GM21717 (cell line): Measurements from ENCODE around the gene KLK2.
"Not testable (repeated sequence)": the region's sequence is repeated elsewhere in the genome, so short reads cannot be mapped to it uniquely, and the experiment has no call there.

Source experiments
- ATAC-seq: cut with Tn5 transposase; IDR thresholded peaks from one replicate; pipeline ENCODE4 v1.9.1; 2021; ENCODE audit warnings: mild to moderate bottlenecking, moderate library complexity; ENCODE audit not compliant: unreplicated experiment

The KLK2 gene

DNA sequence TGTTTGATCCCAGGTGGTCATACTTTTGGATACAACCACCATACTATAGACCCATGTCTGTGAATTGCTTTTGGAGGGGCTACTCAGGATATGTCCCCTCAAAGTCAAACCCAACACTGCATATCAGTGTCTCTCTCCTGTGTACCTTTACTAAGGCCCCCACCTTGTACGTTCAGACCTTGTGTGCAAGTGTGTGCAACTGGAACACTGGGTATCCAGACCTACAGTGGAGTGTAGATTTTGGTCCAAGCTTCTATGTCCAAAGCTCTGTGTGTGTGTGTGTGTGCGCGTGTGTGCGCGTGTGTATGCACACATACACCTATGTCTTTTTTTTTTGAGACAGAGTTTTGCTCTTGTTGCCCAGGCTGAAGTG lies 18.0 kb downstream of the KLK2 start:
- no peak for ATAC-seq

DNA sequence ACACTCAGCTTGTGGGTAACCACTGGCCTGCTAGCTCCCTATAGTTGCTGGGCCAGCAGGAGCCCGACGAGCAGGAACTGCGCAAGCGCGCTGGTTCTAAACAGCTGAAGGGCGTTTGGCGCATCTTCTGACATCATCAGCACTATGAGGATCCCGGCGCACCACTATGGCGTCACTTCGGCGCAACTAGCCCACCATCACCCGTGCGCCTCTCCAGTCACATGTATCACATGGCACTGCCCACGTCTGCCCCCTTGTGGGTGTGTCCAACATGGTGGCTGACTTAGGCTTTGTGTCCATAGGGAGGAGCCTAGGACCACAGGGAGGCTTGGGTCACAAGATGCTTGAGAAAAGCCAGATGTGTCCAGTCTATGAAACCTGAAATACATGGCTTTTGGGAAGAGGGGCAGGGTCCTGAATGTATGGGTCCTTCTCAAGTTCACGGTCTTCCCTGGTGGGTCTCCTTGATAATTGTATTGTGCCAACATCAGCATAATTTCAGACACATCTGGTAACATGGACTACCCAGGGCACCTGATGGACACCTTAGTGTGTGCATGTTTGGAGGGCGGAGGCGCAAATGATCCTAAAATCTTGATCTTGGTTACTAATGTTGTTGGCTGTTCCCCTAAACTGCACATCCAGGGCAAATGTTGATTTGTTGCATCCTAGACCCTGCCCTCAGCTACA lies 20.0 kb downstream of the KLK2 start:
- ATAC-seq = no peak

DNA sequence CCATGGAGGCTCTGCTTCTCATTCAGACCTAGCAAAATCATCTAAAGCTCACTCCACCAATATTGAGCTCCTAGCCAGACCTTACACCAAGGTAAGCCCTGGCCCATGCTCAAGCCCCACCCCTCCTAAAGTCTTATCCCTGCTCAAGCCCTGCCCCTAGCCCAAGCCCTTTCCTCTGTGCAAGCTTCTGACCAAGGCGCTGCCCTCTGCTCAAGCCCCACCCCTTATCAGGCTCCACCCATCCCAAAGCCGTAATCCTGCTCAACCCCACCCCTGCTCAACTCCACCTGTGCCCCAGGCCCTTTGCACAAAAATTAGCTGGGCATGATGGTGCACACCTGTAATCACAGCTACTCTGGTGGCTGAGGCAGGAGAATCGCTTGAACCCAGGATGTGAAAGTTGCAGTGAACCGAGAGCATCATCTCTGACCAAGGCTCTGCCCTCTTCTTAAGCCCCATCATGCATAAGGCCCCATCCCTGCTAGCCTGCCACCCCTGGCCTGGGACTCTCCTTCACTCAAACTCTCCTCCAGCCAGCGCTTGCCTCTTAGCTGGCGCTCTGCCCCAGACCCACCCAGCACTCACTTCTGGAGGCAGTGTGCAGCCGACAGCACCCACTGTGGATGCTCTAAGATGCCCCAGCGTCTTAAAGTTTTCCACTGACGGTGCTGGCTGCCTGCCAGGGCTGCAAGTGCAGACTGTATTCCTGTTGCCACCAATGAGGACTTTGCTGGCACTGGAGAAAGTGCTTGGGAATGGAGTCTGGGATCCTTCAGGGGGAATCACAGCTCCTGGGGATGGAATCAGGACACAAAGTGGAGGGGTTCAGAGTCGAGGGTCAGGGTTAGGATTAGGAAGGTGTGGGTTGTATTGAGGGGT lies 21.5 kb downstream of the KLK2 start:
- no peak for ATAC-seq

DNA sequence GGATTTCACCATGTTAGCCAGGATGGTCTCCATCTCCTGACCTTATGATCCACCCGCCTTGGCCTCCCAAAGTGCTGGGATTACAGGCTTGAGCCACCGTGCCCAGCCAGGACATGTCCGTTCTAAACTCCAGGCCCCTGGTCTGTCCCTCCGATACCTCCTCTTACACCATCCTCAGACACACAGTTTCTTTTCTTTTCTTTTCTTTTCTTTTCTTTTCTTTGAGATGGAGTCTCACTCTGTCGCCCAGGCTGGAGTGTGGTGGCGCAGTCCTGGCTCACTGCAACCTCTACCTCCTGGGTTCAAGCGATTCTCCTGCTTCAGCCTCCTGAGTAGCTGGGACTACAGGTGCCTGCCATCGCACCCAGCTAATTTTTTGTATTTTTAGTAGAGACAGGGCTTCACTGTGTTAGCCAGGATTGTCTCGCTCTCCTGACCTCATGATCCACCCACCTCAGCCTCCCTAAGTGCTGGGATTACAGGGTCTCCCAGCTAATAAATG lies 22.9 kb downstream of the KLK2 start:
- not testable (repeated sequence) for ATAC-seq

- peak; percentile 69 for ATAC-seq
Observed at GRCh38 chr19:50896591-50897190, 23.5 kb downstream of the KLK2 start.

DNA sequence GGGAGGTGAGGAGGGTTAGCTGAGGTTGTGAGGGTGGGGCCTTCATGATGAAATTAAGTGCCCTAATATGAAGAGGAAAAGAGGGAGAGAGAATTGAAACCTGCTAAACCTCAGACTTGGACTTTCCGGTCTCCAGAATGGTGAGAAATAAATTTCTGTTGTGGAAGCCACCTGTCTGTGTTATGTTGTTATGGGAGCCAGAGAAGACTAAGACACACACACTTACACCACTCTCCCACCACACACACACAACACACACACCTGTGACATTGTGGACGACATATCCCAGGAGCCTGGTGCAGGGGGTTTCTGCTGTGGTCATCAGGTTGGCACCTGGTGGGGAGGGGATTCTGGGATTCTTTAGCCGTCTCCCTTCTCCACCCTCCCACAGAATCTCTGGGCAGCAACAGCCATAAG lies 24.0 kb downstream of the KLK2 start:
- ATAC-seq = peak; percentile 22

- ATAC-seq = no peak
Observed at GRCh38 chr19:50897612-50898011, 24.4 kb downstream of the KLK2 start.

DNA sequence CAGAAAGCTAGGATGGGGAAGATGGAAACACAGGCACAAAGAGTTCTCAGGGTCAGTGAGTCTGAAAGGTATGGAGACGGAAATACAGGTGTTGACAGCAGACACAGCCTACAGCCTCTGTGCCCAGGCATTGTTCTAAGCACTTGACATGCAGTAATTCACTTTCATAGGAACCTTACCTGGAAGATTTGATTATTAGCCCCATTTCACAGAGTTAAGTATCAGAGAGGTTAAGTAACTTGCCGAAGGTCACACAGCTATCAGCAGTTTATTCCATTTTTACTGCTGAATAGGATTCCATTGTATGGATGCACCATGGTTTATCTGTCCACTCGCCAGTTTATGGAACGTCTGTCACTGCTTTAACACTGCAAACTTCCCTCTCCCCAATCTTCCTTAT lies 24.8 kb downstream of the KLK2 start:
- ATAC-seq = no peak

DNA sequence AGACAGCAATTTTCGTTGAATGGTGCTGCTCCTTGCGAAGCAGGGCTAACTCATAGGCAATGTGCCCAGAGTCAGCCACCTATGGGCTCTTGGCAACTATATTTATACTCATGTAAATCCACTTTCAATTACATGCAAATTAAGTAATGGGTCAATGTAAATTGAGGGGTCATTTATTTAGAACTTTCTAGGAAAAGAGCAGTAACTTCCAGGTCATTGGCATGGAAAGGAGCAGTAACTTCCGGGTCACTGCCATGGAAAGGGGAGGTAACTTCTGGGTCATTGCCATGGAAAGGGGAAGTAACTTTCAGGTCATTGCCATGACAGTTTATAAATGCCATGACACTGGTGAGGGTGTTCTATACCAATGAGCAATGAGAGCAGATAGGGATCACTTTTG lies 26.3 kb downstream of the KLK2 start:
- ATAC-seq = no peak

DNA sequence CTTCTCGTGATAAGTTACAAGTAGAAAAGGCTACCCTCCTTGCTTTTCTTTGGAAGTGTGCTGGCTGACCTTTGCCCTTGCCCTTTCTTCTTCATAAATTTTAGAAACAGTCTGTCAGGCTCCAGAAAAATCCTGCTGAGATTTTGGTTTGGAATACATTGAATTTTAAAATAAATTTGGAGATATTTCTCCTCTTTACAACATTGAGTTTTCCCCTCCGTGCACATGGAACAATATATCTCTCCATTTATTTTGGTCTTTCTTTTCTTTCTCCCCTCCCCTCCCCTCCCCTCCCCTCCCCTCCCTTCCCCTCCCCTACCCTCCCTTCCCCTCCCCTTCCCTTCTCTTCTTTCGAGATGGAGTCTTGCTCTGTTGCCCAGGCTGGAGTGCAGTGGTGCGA lies 29.4 kb downstream of the KLK2 start:
- ATAC-seq = no peak

GRCh38 chr19:50906217-50906616 lies 33.0 kb downstream of the KLK2 start:
- ATAC-seq = no peak

DNA sequence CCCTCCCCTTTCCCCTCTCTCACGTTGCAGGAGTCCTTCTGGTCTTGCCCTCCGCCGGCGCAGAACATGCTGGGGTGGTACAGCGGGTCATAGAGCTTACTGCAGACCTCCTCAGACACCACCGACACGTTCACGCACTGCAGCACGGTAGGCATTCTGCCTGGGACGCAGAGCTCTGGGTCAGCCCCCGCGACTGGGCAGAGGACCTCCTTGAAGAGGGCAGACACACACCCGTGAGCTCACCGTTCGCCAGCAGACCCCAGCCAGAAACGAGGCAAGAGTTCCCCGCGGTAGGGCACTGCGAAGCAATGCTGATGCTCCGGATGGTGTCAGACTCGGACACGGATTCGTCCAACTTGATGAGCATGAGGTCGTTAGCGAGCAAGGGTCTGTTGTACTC lies 35.1 kb downstream of the KLK2 start:
- ATAC-seq = no peak

DNA sequence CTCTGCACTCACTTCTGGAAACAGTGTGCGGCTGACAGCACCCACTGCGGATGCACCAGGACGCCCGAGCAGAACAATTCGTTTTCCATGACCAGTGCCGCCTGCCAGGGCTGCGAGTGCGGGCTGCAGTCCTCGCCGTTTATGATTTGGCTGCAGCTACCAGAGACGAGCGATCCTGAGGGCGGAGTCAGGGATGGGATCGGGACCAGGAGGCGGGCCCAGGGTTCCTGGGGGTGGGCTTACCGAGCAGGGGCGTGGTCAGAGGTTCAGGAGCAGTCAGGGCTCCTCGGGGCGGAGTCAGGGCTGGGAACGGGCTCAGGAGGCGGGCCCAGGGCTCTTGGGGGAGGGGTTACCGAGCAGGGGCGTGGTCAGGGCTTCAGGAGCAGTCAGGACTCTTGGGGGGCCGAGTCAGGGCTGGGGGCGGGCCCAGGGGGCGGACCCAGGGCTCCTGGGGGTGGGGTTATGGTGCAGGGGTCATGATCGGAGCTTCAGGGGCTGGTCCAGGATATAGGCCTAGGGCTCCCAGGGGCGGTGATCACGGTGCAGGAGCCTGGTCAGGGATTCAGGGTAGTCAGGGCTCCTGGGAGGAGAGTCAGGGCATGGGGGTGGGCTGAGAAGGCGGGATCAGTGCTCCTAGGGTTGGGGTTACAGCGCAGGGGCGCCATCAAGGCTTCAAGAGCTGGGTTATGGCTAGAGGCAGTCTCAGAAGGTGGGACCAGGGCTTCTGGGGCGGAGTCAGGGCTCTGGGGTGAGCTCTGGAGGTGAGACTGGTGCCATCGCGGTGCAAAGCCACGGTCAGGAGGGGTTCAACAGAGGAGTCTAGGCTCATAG lies 36.2 kb downstream of the KLK2 start:
- ATAC-seq = no peak

DNA sequence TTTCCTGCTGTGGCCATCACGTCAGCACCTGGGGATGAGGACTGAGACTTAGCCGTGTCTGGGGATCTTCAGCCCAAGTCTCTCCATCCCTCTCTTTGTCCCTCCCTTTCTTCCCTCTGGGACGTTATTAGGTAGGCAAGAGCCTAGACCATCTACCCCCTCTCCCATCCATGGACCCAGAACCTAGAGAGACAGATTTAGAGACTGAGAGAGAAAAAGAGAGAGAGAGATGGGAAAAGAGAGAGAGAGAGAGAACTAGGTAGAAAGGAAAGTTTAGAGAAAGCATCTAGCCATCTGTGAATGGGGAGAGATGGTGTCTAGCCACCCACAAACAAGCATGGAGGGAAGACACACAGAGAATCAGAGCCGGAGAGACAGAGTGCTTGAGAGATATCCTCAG lies 37.5 kb downstream of the KLK2 start:
- ATAC-seq = no peak

GRCh38 chr19:50911206-50912101 lies 38.2 kb downstream of the KLK2 start, which contains the start of gene KLK4:
Gene KLK4 (minus strand): TSS chr19:50911395. CDS start chr19:50910738, 657 bp downstream.
- ATAC-seq = no peak

GRCh38 chr19:50912102-50912599 lies 38.9 kb downstream of the KLK2 start:
- no peak for ATAC-seq

GRCh38 chr19:50912727-50913716 lies 39.8 kb downstream of the KLK2 start:
- ATAC-seq = no peak

GRCh38 chr19:50916069-50916468 lies 42.8 kb downstream of the KLK2 start:
- no peak for ATAC-seq
